ENCODE data around the gene PRKN.

The PRKN gene

DNA sequence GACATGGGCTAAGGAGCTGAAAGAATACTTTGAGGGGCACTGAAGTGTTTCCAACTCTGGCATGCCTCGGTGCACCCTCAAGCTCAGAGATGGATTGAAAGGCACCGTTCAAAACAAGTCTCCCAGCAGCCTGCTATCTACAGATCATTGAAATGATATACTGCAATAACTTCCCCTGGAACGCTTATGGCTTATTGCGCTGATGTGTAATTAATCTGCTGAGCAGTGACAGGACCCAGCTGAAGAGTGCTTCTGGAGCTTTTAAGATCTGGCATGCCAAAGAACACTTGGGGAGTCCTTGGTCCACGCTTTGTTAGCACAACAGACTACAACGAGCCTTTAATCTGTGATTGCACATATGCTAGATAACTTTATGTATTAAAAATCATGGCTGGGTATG lies 708.2 kb downstream of the PRKN start:
- Mint-ChIP-seq H3K9me3 (peaks cover 42% of the 10 kb centered on the region), H3K4me3 (no peak overlapping the region), H3K4me1 (ENCODE audit: low read depth) (no peaks in the 10 kb centered on the region), H3K27ac (no peak overlapping the region), H3K27me3 (no peaks in the 10 kb centered on the region), H3K36me3 (ENCODE audit: low read depth) (peaks cover 2% of the 10 kb centered on the region)
- no peak for DNase-seq

DNA sequence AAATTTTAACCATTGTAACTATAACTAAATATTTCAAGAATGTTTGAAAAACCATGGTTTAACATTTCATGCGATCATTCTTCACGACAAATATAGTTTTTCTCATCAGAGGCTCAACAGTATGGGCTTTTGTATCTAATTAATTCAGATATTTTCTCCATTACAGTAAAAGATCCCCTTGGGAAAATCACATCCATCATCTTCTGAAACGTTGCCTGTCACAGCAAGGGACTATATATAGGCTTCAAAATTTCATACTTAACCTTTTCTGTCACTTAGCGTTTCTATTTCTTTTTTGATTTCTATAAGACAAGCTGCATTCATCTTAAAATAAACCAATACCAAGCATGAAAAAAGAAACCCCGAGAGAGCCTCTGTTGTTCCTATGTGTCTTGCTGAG lies 710.0 kb downstream of the PRKN start:
- Mint-ChIP-seq H3K27ac (no peak overlapping the region), H3K9me3 (peaks cover 37% of the 10 kb centered on the region), H3K36me3 (ENCODE audit: low read depth) (no peaks in the 10 kb centered on the region), H3K27me3 (no peaks in the 10 kb centered on the region), H3K4me1 (ENCODE audit: low read depth) (no peaks in the 10 kb centered on the region), H3K4me3 (no peak overlapping the region)
- DNase-seq: no peak

DNA sequence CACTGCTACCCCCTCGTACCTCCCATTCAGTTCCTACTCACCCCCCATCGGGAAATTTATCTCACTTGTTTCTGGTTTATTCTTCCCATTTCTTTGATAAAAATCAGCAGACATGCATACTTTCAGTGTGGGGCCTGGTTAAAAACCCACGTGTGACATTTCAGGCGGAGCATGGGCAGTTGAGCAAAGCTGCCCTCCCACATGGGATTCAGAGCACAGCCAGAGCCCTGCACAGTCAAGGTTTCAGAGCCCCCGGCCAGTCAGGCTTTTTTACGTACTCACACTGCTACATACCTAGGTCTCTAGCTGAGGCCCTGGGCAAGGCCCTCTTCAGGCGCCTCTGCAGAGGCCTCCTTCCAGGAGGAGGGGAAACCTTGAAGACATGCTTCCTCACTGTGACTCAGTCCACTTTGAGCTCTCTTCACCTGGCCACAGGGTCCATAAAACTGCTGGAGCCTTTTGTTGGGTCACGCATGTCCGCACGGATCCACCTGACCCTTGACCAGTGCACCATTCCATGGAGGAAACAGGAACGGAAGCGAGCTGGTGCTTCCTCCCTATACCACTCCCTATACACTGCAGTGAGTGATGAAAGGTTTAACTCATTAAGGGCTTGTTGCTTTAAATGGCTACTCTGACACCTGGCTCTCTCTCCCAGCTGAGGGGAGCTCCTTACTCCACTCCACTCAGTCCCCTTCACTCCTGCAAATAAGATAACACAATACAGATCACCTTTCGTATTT lies 713.3 kb downstream of the PRKN start:
- Mint-ChIP-seq H3K36me3 (ENCODE audit: low read depth) (no peaks in the 10 kb centered on the region), H3K27ac (no peak overlapping the region)

DNA sequence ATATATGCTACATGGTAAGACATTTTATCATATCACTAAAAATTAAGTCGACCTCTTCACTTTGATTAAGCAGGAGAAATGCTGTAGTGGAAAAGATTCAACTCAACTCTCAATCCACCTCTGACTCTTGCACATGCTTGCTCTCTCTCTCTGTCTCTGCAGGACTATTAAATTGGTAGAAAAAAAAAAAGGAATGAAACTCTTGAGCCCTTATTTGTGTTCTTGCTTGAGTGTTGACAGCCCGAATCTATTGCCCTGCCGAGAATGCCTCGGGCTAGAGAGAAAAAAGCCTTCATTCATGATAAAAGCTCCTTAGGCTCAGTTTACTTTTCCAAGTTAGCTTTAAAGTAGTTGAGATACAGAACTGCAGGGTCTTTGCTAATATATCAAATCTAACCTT lies 722.2 kb downstream of the PRKN start:
- no peak overlapping the region for H3K27ac Mint-ChIP-seq
- no peaks in the 10 kb centered on the region for H3K27me3 Mint-ChIP-seq
- no peak for DNase-seq
- no peaks in the 10 kb centered on the region for H3K36me3 Mint-ChIP-seq (ENCODE audit: low read depth)
- no peak overlapping the region for H3K4me3 Mint-ChIP-seq
- no peaks in the 10 kb centered on the region for H3K4me1 Mint-ChIP-seq (ENCODE audit: low read depth)
- peaks cover 35% of the 10 kb centered on the region for H3K9me3 Mint-ChIP-seq

More for the DNA sequence above, 713.3 kb downstream of the PRKN start:
- H3K9me3 Mint-ChIP-seq: peaks cover 28% of the 10 kb centered on the region
- no peak for DNase-seq
- H3K4me3 Mint-ChIP-seq: no peak overlapping the region
- no peaks in the 10 kb centered on the region for H3K4me1 Mint-ChIP-seq (ENCODE audit: low read depth)
- no peaks in the 10 kb centered on the region for H3K27me3 Mint-ChIP-seq

DNA sequence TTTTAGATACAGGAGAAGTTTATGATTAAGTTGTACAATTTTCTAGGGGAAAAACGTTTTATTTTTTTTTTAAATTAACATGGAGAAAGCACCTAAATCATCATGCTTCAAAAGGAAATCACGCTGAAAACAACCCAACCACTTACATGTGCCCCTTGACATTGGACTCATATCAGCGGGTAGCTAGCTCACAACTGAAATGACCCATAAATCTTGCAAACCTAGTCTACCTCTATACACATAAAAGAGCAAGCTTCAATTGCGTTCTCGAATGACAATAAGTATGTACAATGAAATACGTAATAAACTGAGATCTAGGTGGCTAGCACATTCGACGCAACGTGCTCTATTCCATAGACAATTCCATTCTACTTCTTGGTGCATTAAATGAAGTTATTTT lies 730.8 kb downstream of the PRKN start:
- no peaks in the 10 kb centered on the region for H3K4me1 Mint-ChIP-seq (ENCODE audit: low read depth)
- no peak overlapping the region for H3K4me3 Mint-ChIP-seq
- H3K9me3 Mint-ChIP-seq: peaks cover 40% of the 10 kb centered on the region
- no peak overlapping the region for H3K27ac Mint-ChIP-seq
- no peak for DNase-seq
- peaks cover under 1% of the 10 kb centered on the region for H3K36me3 Mint-ChIP-seq (ENCODE audit: low read depth)
- no peaks in the 10 kb centered on the region for H3K27me3 Mint-ChIP-seq

DNA sequence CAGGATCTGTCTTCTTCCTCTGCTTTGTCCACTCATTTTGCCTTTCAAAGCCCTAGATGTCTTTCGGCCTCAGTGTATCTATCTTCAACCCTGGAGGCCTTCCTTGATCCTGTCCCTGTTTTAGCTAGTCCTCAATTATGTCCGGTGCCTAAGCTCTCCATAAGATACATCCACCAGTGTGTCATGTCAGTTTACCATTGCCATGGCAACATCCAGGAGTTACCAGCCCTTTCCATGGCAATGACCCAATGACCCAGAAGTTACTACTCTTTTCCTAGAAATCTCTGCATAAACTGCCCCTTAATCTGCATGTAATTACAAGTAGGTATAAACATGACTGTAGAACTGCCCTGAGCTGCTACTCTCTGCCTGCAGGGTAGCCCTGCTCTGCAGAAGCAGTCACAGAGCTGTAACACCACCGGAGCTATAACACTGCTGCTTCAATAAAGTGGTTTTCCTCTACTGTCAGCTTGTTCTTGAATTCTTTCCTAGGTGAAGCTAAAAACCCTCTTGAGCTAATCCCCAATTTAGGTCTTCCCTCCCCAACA lies 741.6 kb downstream of the PRKN start:
- Mint-ChIP-seq H3K9me3 (peaks cover 22% of the 10 kb centered on the region), H3K27me3 (no peaks in the 10 kb centered on the region), H3K36me3 (ENCODE audit: low read depth) (peaks cover 2% of the 10 kb centered on the region)

DNA sequence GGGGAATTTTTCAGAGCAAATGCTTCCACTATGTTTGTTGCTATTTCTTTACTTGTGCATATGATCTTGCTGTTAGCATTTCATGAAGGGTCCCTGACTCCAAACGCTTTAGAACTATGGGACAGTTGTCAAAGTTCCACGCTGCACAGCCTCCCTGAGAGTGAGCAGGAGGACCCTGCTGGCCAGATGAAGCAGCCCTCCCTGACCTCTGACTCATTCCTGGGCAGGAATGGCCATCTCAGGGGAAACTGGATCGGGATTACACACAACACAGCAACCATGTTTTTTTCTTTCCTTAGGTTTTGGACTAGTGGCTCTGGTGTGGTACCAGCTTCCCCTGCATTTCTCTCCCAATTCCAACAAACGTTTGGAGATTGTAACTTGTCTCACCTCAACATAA lies 742.9 kb downstream of the PRKN start:
- H3K9me3 Mint-ChIP-seq: peaks cover 17% of the 10 kb centered on the region
- H3K27me3 Mint-ChIP-seq: no peaks in the 10 kb centered on the region
- H3K36me3 Mint-ChIP-seq (ENCODE audit: low read depth): no peaks in the 10 kb centered on the region
- H3K4me3 Mint-ChIP-seq: no peak overlapping the region
- no peaks in the 10 kb centered on the region for H3K4me1 Mint-ChIP-seq (ENCODE audit: low read depth)
- no peak for DNase-seq
- no peak overlapping the region for H3K27ac Mint-ChIP-seq

More for the DNA sequence above, 741.6 kb downstream of the PRKN start:
- no peak for DNase-seq
- H3K4me1 Mint-ChIP-seq (ENCODE audit: low read depth): no peaks in the 10 kb centered on the region
- no peak overlapping the region for H3K27ac Mint-ChIP-seq
- H3K4me3 Mint-ChIP-seq: no peak overlapping the region

DNA sequence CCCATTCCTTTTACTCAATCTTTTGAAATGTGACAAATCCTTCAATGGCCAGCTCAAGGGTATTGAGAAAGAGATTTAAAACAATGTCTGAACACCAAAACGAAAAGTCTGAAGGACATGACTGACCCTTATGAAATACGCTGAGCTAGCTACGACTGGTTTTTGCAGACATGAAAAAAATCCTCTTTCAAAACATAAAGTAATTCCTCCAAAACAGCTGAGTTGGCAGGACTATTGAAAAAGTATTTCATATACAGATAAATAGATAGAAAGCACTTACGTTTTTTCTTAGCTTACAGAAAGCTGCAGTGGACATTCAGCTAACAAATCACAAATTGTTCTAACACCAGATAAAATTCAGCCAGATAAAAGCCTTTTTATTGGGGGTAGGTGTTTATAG lies 751.0 kb downstream of the PRKN start:
- H3K4me3 Mint-ChIP-seq: no peak overlapping the region
- H3K9me3 Mint-ChIP-seq: peaks cover 7% of the 10 kb centered on the region
- no peaks in the 10 kb centered on the region for H3K4me1 Mint-ChIP-seq (ENCODE audit: low read depth)
- H3K27me3 Mint-ChIP-seq: no peaks in the 10 kb centered on the region
- H3K27ac Mint-ChIP-seq: no peak overlapping the region
- DNase-seq: no peak
- H3K36me3 Mint-ChIP-seq (ENCODE audit: low read depth): peaks cover 6% of the 10 kb centered on the region

DNA sequence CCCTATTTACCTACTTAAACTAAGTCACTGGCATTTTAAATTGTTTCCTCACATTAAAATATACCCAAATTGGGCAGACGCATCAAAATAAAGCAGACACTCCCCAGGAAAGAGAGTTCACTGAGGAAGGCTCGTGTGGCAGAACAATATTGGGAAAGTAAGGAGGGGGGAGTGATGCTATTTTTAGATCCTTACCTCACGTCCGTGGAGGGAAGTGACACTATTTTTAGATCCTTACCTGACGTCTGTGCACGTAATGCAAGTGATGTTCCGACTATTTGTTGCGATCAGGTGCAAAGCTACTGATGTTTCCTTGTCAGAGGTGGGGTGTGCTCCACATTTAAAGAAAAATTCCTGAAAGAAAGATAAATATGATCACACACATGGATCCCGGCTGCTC lies 754.5 kb downstream of the PRKN start:
- no peak for DNase-seq
- Mint-ChIP-seq H3K4me1 (ENCODE audit: low read depth) (no peaks in the 10 kb centered on the region), H3K9me3 (peaks cover 2% of the 10 kb centered on the region), H3K27me3 (no peaks in the 10 kb centered on the region), H3K36me3 (ENCODE audit: low read depth) (peaks cover 6% of the 10 kb centered on the region), H3K4me3 (no peak overlapping the region), H3K27ac (no peak overlapping the region)

DNA sequence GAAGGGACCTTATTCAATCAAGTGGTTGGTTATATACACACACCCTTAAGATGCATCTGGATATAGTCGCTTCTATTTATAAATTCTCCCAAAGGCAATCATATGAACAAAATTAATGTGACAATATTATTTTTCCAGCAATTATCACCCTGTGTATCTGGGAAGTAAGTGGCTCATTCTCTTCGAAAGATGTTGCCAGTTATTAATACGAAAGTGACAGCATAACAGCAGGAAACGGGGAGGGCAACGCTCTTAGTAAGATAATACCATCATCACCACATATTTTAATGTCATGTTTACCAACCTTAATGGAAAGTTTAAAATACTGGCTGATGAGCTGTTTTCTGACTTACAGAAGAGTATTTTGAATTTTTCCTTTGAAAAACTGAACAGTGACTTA lies 756.5 kb downstream of the PRKN start:
- Mint-ChIP-seq H3K27ac (no peak overlapping the region), H3K4me1 (ENCODE audit: low read depth) (no peaks in the 10 kb centered on the region), H3K36me3 (ENCODE audit: low read depth) (peaks cover 6% of the 10 kb centered on the region), H3K9me3 (peaks cover 2% of the 10 kb centered on the region), H3K27me3 (no peaks in the 10 kb centered on the region), H3K4me3 (no peak overlapping the region)
- DNase-seq: no peak

DNA sequence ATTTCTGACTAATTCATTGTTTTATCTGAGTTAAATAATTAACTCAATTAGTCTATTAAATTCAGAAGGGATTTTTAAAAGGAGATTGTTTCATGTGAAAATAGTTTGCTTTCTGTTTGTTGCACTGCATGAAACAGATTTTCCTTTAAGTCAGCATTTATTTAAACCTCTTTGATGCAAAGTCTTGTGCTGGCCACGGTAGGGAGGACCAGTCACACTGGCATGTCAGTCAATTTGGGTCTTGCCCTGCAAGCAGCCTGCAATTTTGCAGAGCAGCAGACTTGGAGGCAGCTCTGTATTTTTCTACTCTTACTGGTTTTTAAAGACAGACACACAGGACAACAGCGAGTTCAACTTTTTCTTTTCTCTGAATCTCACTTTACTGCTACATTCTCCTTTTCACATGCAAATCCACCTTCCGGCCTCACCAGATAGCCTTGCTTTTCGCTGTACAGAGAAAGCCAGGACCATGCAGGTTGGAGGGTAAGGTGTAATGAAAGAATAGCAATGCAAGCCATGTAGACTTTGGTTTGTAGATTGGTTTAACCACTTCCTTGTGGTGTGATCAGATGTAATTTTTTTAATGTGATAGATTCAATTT lies 763.8 kb downstream of the PRKN start:
- no peaks in the 10 kb centered on the region for H3K27me3 Mint-ChIP-seq
- H3K36me3 Mint-ChIP-seq (ENCODE audit: low read depth): no peaks in the 10 kb centered on the region
- no peak for DNase-seq
- H3K9me3 Mint-ChIP-seq: no peaks in the 10 kb centered on the region
- no peak overlapping the region for H3K4me3 Mint-ChIP-seq
- H3K4me1 Mint-ChIP-seq (ENCODE audit: low read depth): no peaks in the 10 kb centered on the region
- H3K27ac Mint-ChIP-seq: no peak overlapping the region

DNA sequence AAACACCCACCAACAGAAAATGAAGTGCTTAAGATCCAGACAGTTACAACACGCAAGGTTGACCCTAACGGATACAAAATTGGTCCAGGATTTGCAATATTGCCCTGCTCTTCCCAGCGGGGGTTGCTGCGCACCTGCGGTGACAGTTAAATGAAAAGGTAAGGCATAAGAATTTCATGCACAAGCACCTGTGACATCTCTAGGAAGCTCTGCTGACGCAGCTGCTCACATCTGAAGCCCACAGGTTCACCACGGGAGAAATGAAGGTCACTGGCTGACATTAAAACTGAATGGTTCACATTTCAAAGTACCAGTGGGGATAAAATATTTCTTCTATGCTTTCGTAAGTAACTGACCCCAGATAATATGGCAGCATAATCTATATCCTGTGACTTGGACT lies 764.4 kb downstream of the PRKN start:
- Mint-ChIP-seq H3K27me3 (no peaks in the 10 kb centered on the region), H3K4me1 (ENCODE audit: low read depth) (no peaks in the 10 kb centered on the region), H3K4me3 (no peak overlapping the region), H3K36me3 (ENCODE audit: low read depth) (no peaks in the 10 kb centered on the region), H3K9me3 (no peaks in the 10 kb centered on the region), H3K27ac (no peak overlapping the region)
- no peak for DNase-seq

DNA sequence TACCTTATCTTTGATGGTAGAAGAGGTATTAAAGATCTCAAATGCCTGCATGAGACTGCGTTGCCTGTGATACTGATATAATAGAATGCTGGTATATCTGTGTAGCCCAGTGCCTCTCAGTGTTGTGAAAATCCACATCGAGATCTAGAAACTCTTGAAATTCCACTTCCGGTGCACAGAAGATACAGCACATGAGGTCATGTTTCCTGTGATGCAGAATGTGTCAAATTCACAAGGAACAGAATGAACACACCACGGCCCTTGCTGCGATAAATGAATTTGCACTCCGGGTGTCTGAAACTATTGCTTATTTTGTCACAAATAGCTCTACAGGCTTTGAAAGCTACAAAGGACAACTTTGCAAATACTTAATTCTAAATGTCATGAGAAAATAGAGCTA lies 765.8 kb downstream of the PRKN start:
- no peak overlapping the region for H3K4me3 Mint-ChIP-seq
- no peaks in the 10 kb centered on the region for H3K9me3 Mint-ChIP-seq
- no peak overlapping the region for H3K27ac Mint-ChIP-seq
- no peaks in the 10 kb centered on the region for H3K27me3 Mint-ChIP-seq
- no peaks in the 10 kb centered on the region for H3K36me3 Mint-ChIP-seq (ENCODE audit: low read depth)
- no peak for DNase-seq
- H3K4me1 Mint-ChIP-seq (ENCODE audit: low read depth): no peaks in the 10 kb centered on the region

DNA sequence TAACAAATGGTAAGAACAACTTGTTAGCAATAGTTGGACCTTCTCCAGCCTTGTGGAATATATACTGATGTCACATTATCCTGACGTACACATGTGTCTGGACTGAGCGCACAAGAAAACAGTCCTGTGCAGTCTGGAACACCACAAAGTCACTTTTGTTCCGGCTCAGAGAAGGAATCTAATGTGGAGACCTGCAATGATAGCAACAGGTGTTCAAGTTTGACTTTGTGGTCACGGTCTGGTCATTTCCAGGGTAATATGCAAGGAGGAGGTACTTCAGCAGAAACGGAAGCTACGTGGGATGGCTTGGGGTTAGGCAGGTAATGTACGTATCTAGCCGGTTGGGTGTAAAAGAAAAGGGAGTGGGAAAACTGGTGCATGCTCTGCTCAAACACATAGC lies 766.5 kb downstream of the PRKN start:
- Mint-ChIP-seq H3K4me1 (ENCODE audit: low read depth) (no peaks in the 10 kb centered on the region), H3K27ac (no peak overlapping the region), H3K27me3 (no peaks in the 10 kb centered on the region), H3K9me3 (no peaks in the 10 kb centered on the region), H3K36me3 (ENCODE audit: low read depth) (no peaks in the 10 kb centered on the region), H3K4me3 (no peak overlapping the region)
- no peak for DNase-seq

DNA sequence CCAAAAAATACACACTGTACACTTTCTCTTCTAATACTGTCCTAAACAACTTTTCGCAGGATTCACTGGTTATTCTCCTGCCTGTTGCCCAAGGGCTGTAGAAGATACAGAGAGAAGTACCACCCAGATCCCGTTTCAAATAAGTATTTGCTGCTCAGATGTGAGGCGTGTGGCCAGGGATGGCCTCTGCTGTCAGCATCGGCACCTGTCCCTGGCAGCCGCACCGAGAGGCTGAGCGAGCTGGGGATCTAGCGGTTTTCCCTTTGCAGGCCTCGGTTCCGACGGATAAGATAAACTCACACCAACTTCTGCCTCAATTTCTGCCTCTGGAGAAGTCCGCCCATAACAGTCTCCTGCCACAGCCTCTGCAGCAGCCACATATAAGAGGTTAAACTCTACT lies 768.5 kb downstream of the PRKN start:
- H3K27ac Mint-ChIP-seq: no peak overlapping the region
- H3K4me3 Mint-ChIP-seq: no peak overlapping the region
- H3K27me3 Mint-ChIP-seq: no peaks in the 10 kb centered on the region
- DNase-seq: no peak
- no peaks in the 10 kb centered on the region for H3K9me3 Mint-ChIP-seq
- H3K36me3 Mint-ChIP-seq (ENCODE audit: low read depth): no peaks in the 10 kb centered on the region
- H3K4me1 Mint-ChIP-seq (ENCODE audit: low read depth): no peaks in the 10 kb centered on the region
